Measurements from ENCODE around the gene DMRTB1. TPM values are rescaled to one million over a fixed set of nuclear protein-coding genes. Genes with fewer than 3 reads are reported as not detected.
"Not testable (repeated sequence)": the region's sequence is repeated elsewhere in the genome, so short reads cannot be mapped to it uniquely, and the experiment has no call there.

Gene DMRTB1
- total RNA-seq, 1 experiment from 2014 or later = not detected

DNA sequence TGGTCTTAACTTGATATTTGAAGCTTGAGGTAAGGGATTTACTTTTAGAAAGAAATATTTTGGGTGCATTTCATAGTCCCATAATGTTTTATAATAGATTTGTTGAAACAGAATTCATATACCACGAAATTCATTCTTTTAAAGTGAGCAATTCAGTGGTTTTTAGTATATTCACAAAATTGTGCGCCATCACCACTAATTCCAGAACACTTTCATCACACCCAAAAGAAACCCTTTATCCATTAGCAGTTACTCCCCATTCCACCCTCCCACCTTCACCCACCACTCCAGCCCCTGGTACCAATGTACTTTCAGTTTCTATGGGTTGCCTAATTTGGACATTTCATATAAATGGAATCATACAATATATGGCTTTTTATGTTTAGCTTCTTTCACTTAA, 38.9 kb upstream of the DMRTB1 start:
- Histone ChIP-seq H3K27ac (no peak overlapping the region), H3K36me3 (no peaks in the 10 kb centered on the region), H3K27me3 (replicated peaks) (peaks cover 12% of the 10 kb centered on the region), H3K9me3 (replicated peaks) (no peaks in the 10 kb centered on the region; the same call in 1 of the 2 replicates), H3K4me3 (no peak overlapping the region), H3K4me1 (replicated peaks) (no peaks in the 10 kb centered on the region)
- DNase-seq (ENCODE audit: low read depth in 1 of 2, low spot score in 2 of 2) = no peak

DNA sequence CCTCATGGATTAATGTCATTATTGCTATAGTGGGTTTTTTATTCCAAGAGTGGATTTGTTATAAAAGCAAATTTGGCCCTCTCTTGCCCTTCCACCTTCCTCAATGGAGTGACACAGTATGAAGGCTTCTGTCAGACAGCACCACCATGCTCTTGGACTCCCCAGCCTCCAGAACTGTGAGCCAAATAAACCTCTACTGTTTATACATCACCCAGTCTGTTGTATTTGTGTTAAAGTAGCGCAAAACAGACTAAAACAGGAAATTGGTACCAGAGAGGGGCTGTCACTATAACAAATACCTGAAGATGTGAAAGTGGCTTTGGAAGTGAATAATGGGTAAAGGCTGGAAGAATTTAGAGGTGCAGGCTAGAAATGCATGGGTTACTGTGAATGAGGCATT, 38.0 kb upstream of the DMRTB1 start:
- Histone ChIP-seq H3K36me3 (no peaks in the 10 kb centered on the region), H3K4me3 (no peak overlapping the region), H3K27ac (no peak overlapping the region), H3K9me3 (replicated peaks) (no peaks in the 10 kb centered on the region; the same call in 1 of the 2 replicates), H3K4me1 (replicated peaks) (no peaks in the 10 kb centered on the region), H3K27me3 (replicated peaks) (peaks cover 7% of the 10 kb centered on the region)
- no peak for DNase-seq (ENCODE audit: low read depth in 1 of 2, low spot score in 2 of 2)

DNA sequence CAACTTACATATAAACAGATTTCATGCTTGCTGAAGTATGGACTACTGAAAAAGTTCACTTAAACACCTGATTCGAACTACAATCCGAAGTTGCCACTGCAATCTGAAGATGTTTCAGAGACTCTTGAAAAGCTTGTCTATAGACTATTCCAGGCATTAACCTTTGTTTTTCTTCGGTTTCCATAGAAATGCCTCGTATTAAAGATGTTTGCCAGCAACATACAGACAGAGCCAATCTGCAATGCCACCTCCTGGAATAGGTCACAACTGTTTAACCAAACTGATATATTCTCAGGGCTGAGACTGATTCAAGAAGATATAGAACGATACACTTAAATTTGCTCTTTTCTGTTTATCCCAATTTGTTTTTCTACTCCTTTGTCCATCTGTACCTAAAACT, 28.9 kb upstream of the DMRTB1 start:
- Histone ChIP-seq H3K27me3 (replicated peaks) (peaks cover 4% of the 10 kb centered on the region; the same call in 1 of the 2 replicates), H3K4me3 (no peak overlapping the region), H3K9me3 (replicated peaks) (peaks cover 4% of the 10 kb centered on the region; the same call in 1 of the 2 replicates), H3K27ac (no peak overlapping the region), H3K4me1 (replicated peaks) (no peaks in the 10 kb centered on the region), H3K36me3 (no peaks in the 10 kb centered on the region)
- no peak for DNase-seq (ENCODE audit: low read depth in 1 of 2, low spot score in 2 of 2)

DNA sequence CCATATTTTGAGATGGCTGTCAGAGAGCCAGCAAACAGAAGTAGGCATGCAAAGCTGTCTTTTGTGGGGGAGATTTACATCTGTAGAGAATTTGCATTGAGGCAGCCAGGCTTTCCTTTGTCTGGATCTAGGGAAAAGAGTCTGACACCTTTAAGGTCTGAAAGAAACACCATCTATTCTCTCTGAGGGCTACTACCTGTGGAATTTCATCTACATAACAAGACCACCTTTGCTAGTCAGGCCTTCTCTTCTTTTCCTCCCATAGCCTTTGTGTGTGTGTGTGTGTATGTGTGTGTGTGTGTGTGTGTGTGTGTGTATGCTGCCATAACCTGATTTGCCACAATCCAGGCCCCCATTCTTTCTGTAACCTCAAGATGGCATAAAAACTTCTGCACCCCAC, 28.4 kb upstream of the DMRTB1 start:
- Histone ChIP-seq H3K4me1 (replicated peaks) (no peaks in the 10 kb centered on the region), H3K27ac (no peak overlapping the region), H3K4me3 (no peak overlapping the region), H3K9me3 (replicated peaks) (peaks cover 4% of the 10 kb centered on the region; the same call in 1 of the 2 replicates), H3K27me3 (replicated peaks) (peaks cover 4% of the 10 kb centered on the region), H3K36me3 (no peaks in the 10 kb centered on the region)
- DNase-seq (ENCODE audit: low read depth in 1 of 2, low spot score in 2 of 2) = no peak

DNA sequence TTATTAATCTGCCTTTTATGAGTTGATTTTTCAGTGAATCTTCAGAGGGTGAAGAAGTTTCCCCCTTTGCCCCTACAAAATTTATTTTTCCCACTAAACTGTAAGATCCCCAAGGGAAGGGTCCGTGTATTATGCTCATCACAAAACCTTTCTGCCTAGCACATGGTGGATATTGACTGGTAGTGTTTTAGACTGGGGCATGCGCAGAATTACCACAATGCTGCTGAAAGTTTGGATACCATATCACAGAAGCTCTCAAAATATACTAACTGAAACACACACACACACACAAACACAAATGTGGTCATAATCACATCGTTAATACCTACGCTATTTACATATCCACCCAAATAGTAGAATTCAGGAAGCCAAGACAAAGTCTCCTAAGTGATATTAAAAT, 28.0 kb upstream of the DMRTB1 start:
- no peaks in the 10 kb centered on the region for H3K36me3 ChIP-seq
- DNase-seq (ENCODE audit: low read depth in 1 of 2, low spot score in 2 of 2) = no peak
- no peaks in the 10 kb centered on the region for H3K4me1 ChIP-seq (replicated peaks)
- H3K4me3 ChIP-seq = no peak overlapping the region
- H3K9me3 ChIP-seq (replicated peaks) = peaks cover 4% of the 10 kb centered on the region; the same call in 1 of the 2 replicates
- peaks cover 9% of the 10 kb centered on the region for H3K27me3 ChIP-seq (replicated peaks)
- H3K27ac ChIP-seq = no peak overlapping the region

DNA sequence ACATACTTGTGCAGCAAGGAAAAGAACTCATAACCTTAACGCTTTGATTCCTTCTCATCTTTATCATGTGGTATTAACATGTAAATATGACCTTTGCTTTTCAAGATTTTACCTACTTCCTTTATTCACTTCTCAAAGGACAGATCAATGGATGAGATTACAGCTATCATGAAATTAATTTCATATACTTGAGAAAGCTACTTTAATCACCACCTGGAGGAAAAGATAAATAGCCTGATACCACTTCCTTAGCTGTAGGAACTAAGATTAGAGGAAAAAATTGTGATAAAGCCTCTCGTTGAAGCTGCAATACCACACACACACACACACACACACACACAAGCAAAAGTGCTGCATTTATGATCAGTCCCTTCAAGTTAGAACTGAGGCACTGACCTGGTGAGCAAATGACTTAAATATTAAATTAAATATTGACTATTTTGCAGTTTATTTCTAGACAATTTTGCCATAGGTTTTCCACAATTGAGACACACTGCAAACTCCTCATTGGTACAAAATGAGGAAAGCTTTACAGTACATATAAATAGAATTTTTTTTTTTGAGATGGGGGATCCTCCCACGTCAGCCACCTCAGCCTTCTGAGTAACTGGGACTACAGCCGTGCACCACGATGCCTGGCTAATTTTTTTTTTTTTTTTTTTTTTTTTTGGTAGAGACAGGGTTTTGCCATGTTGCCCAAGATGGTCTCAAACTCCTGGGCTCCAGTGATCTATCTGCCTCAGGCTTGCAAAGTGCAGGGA, 27.2 kb upstream of the DMRTB1 start:
- Histone ChIP-seq H3K36me3 (no peaks in the 10 kb centered on the region), H3K27me3 (replicated peaks) (peaks cover 10% of the 10 kb centered on the region), H3K9me3 (replicated peaks) (peaks cover 4% of the 10 kb centered on the region; the same call in 1 of the 2 replicates), H3K4me1 (replicated peaks) (no peaks in the 10 kb centered on the region), H3K27ac (no peak overlapping the region), H3K4me3 (no peak overlapping the region)
- no peak for DNase-seq (ENCODE audit: low read depth in 1 of 2, low spot score in 2 of 2)

DNA sequence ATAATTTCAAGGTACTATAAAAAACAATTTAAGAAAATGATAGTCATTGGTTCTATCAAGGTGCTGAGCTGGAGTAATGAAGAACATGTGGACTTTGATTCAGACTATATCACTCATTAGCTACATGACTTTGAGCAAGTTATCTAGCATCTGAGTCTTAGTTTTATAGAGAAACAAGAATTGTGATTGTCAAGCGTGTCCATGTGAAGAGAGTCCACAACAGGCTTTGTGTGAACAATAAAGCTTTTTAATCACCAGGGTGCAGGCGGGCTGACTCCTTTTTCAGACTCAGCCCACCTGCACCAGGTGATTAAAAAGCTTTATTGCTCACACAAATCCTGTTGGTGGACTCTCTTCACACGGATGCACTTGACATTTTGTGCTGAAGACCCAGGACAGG, 26.6 kb upstream of the DMRTB1 start:
- Histone ChIP-seq H3K9me3 (replicated peaks) (peaks cover 4% of the 10 kb centered on the region; the same call in 1 of the 2 replicates), H3K36me3 (no peaks in the 10 kb centered on the region), H3K27ac (no peak overlapping the region), H3K4me1 (replicated peaks) (no peaks in the 10 kb centered on the region), H3K4me3 (no peak overlapping the region), H3K27me3 (replicated peaks) (peaks cover 10% of the 10 kb centered on the region)
- DNase-seq (ENCODE audit: low read depth in 1 of 2, low spot score in 2 of 2) = no peak

DNA sequence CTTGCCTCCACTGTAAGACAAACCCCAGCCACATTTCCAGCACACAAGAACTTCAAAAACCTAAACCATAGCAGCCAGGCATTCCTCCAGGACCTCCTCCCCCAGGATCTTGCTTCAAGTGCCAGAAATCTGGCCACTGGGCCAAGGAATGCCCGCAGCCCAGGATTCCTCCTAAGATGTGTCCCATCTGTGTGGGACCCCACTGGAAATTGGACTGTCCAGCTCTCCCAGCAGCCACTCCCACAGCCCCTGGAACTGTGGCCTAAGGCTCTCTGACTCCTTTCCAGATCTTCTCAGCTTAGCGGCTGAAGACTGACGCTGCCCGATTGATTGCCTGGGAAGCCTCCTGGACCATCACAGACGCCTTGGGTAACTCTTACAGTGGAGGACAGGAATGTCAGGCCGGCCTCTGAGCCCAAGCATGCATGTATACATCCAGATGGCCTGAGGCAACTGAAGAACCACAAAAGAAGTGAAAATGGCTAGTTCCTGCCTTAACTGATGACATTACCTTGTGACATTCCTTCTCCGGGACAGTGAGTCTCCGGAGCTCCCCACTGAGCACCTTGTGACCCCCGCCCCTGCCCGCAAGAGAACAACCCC, 24.7 kb upstream of the DMRTB1 start:
- H3K27me3 ChIP-seq (replicated peaks) = not testable (repeated sequence)

DNA sequence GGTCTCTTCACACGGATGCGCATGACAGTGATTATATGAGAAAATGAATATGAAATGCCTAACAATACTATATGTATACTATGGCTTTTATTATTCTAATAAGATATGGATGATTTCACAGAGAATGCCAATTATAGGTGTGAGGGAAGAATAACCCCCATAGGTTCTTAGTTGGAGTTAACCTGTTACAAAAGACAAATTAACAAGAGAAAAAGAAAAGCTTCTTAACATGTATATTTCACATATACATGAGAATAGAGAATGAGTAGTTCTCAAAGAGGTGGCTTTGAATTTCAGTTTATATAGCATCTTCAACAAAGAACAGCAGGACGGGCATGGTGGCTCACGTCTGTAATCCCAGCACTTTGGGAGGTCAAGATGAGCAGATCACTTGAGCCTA, 24.0 kb upstream of the DMRTB1 start:
- no peaks in the 10 kb centered on the region for H3K4me1 ChIP-seq (replicated peaks)

More for the DNA sequence above, 24.7 kb upstream of the DMRTB1 start:
- not testable (repeated sequence) for DNase-seq (ENCODE audit: low read depth in 1 of 2, low spot score in 2 of 2); H3K4me3 ChIP-seq; H3K4me1 ChIP-seq (replicated peaks); H3K27ac ChIP-seq; H3K36me3 ChIP-seq; H3K9me3 ChIP-seq (replicated peaks)

DNA sequence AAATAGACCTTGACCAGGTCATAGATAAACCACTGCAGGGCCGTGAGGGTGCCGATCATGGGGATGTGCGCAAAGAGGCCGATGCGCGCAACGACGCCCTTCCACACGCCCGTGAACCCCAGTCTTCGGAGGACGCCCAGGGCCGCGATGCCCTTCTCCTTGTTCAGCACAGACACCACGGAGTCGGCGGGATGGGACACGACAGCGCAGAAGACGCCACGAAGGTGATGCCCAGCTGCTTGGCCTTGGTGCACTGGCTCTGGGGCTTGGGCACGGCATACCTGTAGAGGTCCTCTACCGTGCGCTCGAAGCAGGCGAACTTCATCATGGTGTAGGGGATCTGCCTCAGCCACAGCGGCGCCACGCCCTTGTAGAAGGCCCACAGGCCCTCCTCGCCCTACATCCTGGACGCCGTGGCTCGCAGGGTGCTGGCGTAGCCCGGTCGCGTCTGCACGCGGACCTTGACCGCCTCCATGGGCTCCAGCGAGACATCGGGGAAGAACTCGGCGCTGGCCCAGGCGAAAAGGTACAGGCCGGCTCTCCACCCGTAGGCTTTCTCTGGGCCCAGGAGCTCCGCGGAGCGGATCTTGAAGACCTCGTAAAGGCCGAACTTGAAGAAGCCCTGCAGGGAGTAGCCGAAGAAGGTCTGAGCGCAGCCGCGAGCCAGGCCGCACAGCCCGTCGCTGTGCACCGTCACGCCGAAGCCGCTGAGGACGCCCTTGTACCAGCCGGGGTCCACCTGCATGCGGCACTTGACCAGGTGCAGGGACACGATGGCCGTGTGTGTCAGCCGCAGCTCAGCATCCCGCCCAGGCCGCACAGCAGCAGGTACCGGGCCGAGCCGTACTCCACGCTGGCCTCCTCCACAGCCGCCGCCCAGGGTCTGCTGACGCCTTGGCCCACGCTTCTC, 20.5 kb upstream of the DMRTB1 start:
- H3K9me3 ChIP-seq (replicated peaks) = peaks cover 4% of the 10 kb centered on the region; the same call in 1 of the 2 replicates
- H3K27me3 ChIP-seq (replicated peaks) = peaks cover 6% of the 10 kb centered on the region
- DNase-seq (ENCODE audit: low read depth in 1 of 2, low spot score in 2 of 2) = no peak
- H3K4me3 ChIP-seq = no peak overlapping the region
- no peak overlapping the region for H3K27ac ChIP-seq
- no peaks in the 10 kb centered on the region for H3K4me1 ChIP-seq (replicated peaks)
- H3K36me3 ChIP-seq = no peaks in the 10 kb centered on the region

More for the DNA sequence above, 24.0 kb upstream of the DMRTB1 start:
- no peak overlapping the region for H3K27ac ChIP-seq
- no peaks in the 10 kb centered on the region for H3K36me3 ChIP-seq
- DNase-seq (ENCODE audit: low read depth in 1 of 2, low spot score in 2 of 2) = no peak
- no peak overlapping the region for H3K4me3 ChIP-seq
- peaks cover 4% of the 10 kb centered on the region; the same call in 1 of the 2 replicates for H3K9me3 ChIP-seq (replicated peaks)
- peaks cover 7% of the 10 kb centered on the region for H3K27me3 ChIP-seq (replicated peaks)

DNA sequence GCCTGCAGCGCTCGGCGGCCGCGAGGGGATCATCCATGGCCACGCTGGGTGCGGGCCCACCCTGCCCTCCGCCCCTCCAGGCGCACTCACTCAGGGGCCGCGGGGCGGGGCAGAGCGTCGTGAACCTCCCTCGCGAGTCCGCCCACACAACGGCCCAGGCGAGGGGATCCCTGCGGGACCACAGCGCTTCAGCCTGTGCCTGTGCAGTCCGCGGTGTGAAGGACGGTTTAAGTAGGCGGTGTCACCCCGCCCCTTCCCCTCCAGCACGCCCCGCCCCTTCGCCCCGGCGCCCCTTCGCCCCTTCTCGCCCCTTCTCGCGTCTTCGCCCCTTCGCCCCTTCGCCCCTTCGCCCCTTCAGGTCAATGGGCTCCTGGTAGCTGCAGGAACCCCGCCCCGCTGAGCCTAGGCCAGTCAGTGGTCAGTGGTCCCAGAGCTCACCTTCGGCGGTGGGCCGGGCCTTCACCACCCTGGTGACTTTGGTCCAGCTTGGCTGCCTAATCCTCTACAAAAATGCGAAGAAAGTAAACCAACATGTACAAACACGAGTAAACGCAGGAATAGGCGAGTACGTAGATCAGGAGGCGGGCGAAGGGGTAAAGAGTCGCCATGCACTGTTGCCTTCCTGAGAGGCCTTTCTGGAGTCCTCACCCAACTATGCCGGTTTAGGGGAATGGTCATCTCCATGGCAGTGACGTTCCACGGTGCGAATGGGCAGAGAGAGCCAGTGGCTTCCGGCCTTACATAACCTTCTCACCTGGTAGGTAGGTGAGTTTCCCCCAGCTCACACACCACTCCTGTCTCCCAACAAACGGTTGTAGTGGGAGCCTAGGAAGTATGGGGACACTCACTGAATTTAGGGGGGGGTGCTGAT, 19.6 kb upstream of the DMRTB1 start:
- no peak for DNase-seq (ENCODE audit: low read depth in 1 of 2, low spot score in 2 of 2)
- Histone ChIP-seq H3K27ac (no peak overlapping the region), H3K9me3 (replicated peaks) (peaks cover 3% of the 10 kb centered on the region; the same call in 1 of the 2 replicates), H3K4me3 (no peak overlapping the region), H3K4me1 (replicated peaks) (no peaks in the 10 kb centered on the region), H3K36me3 (no peaks in the 10 kb centered on the region), H3K27me3 (replicated peaks) (peaks cover 6% of the 10 kb centered on the region)

DNA sequence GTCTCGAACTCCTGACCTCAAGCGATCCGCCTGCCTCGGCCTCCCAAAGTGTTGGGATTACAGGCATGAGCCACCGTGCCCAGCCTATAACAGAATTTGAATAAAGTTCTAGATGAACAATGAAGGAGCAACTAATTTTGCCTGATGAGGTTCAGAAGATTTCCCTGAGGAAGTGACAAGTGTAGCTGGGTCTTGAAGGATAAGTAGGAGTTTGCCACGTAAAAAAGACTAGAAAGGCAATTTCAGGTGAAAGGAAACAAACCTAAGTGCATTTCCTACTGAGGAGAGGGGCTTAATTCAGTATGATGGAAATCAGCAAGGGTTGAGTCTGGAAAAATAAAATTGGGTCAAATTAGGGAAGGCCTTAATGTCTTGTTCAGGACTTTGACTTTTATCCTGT, 18.6 kb upstream of the DMRTB1 start:
- H3K27ac ChIP-seq = no peak overlapping the region
- no peaks in the 10 kb centered on the region for H3K4me1 ChIP-seq (replicated peaks)
- no peak for DNase-seq (ENCODE audit: low read depth in 1 of 2, low spot score in 2 of 2)
- H3K4me3 ChIP-seq = no peak overlapping the region
- H3K9me3 ChIP-seq (replicated peaks) = no peaks in the 10 kb centered on the region
- H3K27me3 ChIP-seq (replicated peaks) = peaks cover 6% of the 10 kb centered on the region
- no peaks in the 10 kb centered on the region for H3K36me3 ChIP-seq

DNA sequence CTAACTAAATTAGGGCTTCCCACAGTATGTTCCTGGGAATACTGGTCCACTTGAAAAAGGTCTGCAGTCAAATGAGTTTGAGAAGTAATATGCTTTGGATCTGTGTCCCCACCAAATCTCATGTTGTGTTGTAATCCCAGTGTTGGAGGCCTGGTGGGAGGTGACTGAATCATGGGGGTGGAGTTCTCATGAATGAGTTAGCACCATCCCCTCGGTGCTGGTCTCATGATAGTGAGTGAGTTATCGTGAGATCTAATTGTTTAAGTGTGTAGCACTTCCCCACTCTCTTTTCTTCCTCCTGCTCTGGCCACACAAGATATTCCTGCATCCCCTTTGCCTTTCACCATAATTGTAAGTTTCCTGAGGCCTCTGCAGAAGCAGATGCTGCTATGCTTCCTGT, 16.9 kb upstream of the DMRTB1 start:
- H3K9me3 ChIP-seq (replicated peaks) = no peaks in the 10 kb centered on the region
- no peaks in the 10 kb centered on the region for H3K27me3 ChIP-seq (replicated peaks)
- DNase-seq (ENCODE audit: low read depth in 1 of 2, low spot score in 2 of 2) = no peak
- no peak overlapping the region for H3K4me3 ChIP-seq
- H3K27ac ChIP-seq = no peak overlapping the region
- H3K4me1 ChIP-seq (replicated peaks) = no peaks in the 10 kb centered on the region; the same call in 1 of the 2 replicates
- no peaks in the 10 kb centered on the region for H3K36me3 ChIP-seq

Data from SJSA1 (cell line).